H9 (cell line): ENCODE measurements around the gene SPECC1. TPM values are rescaled to one million over a fixed set of nuclear protein-coding genes. Genes with fewer than 3 reads are reported as not detected.

Experiments
- DNase-seq: peaks from one replicate; pipeline ENCODE4 v3.0.0-alpha.2; 2017
- H2AFZ ChIP-seq: one replicate; pipeline ENCODE4 v1.6.1; 2013; ENCODE audit warnings: mild to moderate bottlenecking, low read length, control low read depth, moderate library complexity
- H2AK5ac ChIP-seq: 2 replicates; pipeline ENCODE4 v1.6.1; 2013; ENCODE audit warnings: low read length, control low read depth, mixed read lengths; ENCODE audit not compliant: insufficient read length
- H2BK120ac ChIP-seq: one replicate; pipeline ENCODE4 v1.6.1; 2013; ENCODE audit warnings: low read depth, mild to moderate bottlenecking, low read length, control low read depth, inconsistent platforms; ENCODE audit not compliant: poor library complexity, severe bottlenecking
- H2BK12ac ChIP-seq: 2 replicates; pipeline ENCODE4 v1.6.1; 2013; ENCODE audit warnings: low read length, control low read depth, mixed read lengths, low read depth; ENCODE audit not compliant: insufficient read length
- H2BK15ac ChIP-seq: 2 replicates; pipeline ENCODE4 v1.6.1; 2013; ENCODE audit warnings: low read depth, low read length, control low read depth
- H2BK20ac ChIP-seq: one replicate; pipeline ENCODE4 v1.6.1; 2013; ENCODE audit warnings: low read depth, mild to moderate bottlenecking, low read length, control low read depth, inconsistent platforms; ENCODE audit not compliant: poor library complexity, severe bottlenecking
- H2BK5ac ChIP-seq: 2 replicates; pipeline ENCODE4 v1.6.1; 2013; ENCODE audit warnings: low read length, control low read depth, mixed read lengths; ENCODE audit not compliant: insufficient read length
- H3K14ac ChIP-seq: 2 replicates; pipeline ENCODE4 v1.6.1; 2013; ENCODE audit warnings: low read length, control low read depth; ENCODE audit not compliant: insufficient read depth
- H3K18ac ChIP-seq: 2 replicates; pipeline ENCODE4 v1.6.1; 2013; ENCODE audit warnings: low read depth, mild to moderate bottlenecking, mixed read lengths, low read length, control low read depth; ENCODE audit not compliant: insufficient read length
- H3K23ac ChIP-seq: 2 replicates; pipeline ENCODE4 v1.6.1; 2013; ENCODE audit warnings: low read length, control low read depth, mixed read lengths, low read depth; ENCODE audit not compliant: insufficient read length
- H3K23me2 ChIP-seq: 2 replicates; pipeline ENCODE4 v1.6.1; 2013; ENCODE audit warnings: low read depth, mild to moderate bottlenecking, mixed read lengths, low read length, control low read depth; ENCODE audit not compliant: insufficient read length, poor library complexity, severe bottlenecking
- H3K27ac ChIP-seq: 2 replicates; pipeline ENCODE4 v1.5.1; 2013; ENCODE audit warnings: low read length, control low read depth, mixed read lengths, low read depth; ENCODE audit not compliant: insufficient read length
- H3K27me3 ChIP-seq: 2 replicates; pipeline ENCODE4 v1.6.1; 2013; ENCODE audit warnings: low read length, control low read depth, inconsistent platforms; ENCODE audit not compliant: insufficient read depth
- H3K4ac ChIP-seq: 2 replicates; pipeline ENCODE4 v1.6.1; 2013; ENCODE audit warnings: low read depth, mild to moderate bottlenecking, control low read depth, inconsistent platforms, low read length, moderate library complexity
- H3K4me1 ChIP-seq: 2 replicates; pipeline ENCODE4 v1.6.1; 2013; ENCODE audit warnings: low read length, control low read depth, inconsistent platforms; ENCODE audit not compliant: insufficient read depth
- H3K4me2 ChIP-seq: 2 replicates; pipeline ENCODE4 v1.6.1; 2013; ENCODE audit warnings: low read length, control low read depth, mixed read lengths; ENCODE audit not compliant: insufficient read length, insufficient read depth
- H3K56ac ChIP-seq: 2 replicates; pipeline ENCODE4 v1.6.1; 2013; ENCODE audit warnings: low read depth, mild to moderate bottlenecking, mixed read lengths, low read length, control low read depth; ENCODE audit not compliant: insufficient read length
- H3K79me1 ChIP-seq: 2 replicates; pipeline ENCODE4 v1.6.1; 2013; ENCODE audit warnings: low read depth, mild to moderate bottlenecking, moderate library complexity, low read length, control low read depth, inconsistent platforms; ENCODE audit not compliant: insufficient read depth, poor library complexity, severe bottlenecking
- H3K79me2 ChIP-seq: 2 replicates; pipeline ENCODE4 v1.6.1; 2013; ENCODE audit warnings: low read length, control low read depth, inconsistent platforms; ENCODE audit not compliant: insufficient read depth
- H3K9ac ChIP-seq: 2 replicates; pipeline ENCODE4 v1.6.1; 2013; ENCODE audit warnings: low read length, control low read depth, mixed read lengths; ENCODE audit not compliant: insufficient read length; ENCODE audit errors: extremely low read depth
- H3K9me3 ChIP-seq: one replicate; pipeline ENCODE4 v1.6.1; 2013; ENCODE audit warnings: low read depth, low read length, inconsistent platforms; ENCODE audit not compliant: control insufficient read depth
- H3T11ph ChIP-seq: one replicate; pipeline ENCODE4 v1.6.1; 2013; ENCODE audit warnings: mild to moderate bottlenecking, low read length, control low read depth, inconsistent platforms
- H4K20me1 ChIP-seq: one replicate; pipeline ENCODE4 v1.6.1; 2013; ENCODE audit not compliant: control insufficient read depth, insufficient read length, insufficient read depth
- H4K5ac ChIP-seq: 2 replicates; pipeline ENCODE4 v1.6.1; 2013; ENCODE audit warnings: low read depth, mild to moderate bottlenecking, mixed read lengths, low read length, control low read depth; ENCODE audit not compliant: insufficient read length
- H4K8ac ChIP-seq: replicated peaks from 2 replicates; pipeline ENCODE4 v1.6.1; 2013; ENCODE audit warnings: low read length, control low read depth, mixed read lengths, low read depth; ENCODE audit not compliant: insufficient read length
- H4K91ac ChIP-seq: 2 replicates; pipeline ENCODE4 v1.6.1; 2013; ENCODE audit warnings: low read depth, mild to moderate bottlenecking, moderate library complexity, mixed read lengths, low read length, control low read depth; ENCODE audit not compliant: insufficient read length
- H3K27ac Mint-ChIP-seq, 3 experiments: 2 replicates in 2 of 3; 3 replicates in 1 of 3; pipeline ENCODE4 v1.8.0; 2020 to 2021; ENCODE audit warnings: mixed read lengths in 3 of 3, mild to moderate bottlenecking in 1 of 3, moderate library complexity in 1 of 3
- H3K27me3 Mint-ChIP-seq: 2 replicates; pipeline ENCODE4 v1.8.0; 2021; ENCODE audit warnings: low read depth, mild to moderate bottlenecking, moderate library complexity, mixed read lengths
- H3K36me3 Mint-ChIP-seq, 3 experiments: 2 replicates in 2 of 3; 3 replicates in 1 of 3; pipeline ENCODE4 v1.8.0; 2020 to 2021; ENCODE audit warnings: low read depth in 3 of 3, mixed read lengths in 3 of 3; ENCODE audit not compliant: insufficient read depth in 1 of 3
- H3K4me1 Mint-ChIP-seq, 2 experiments: 2 replicates each; pipeline ENCODE4 v1.8.0; 2020; ENCODE audit warnings: mixed read lengths in 2 of 2
- H3K4me3 Mint-ChIP-seq, 2 experiments: 2 replicates in 1 of 2; 3 replicates in 1 of 2; pipeline ENCODE4 v1.8.0; 2020 to 2021; ENCODE audit warnings: mild to moderate bottlenecking in 2 of 2, mixed read lengths in 2 of 2, moderate library complexity in 1 of 2
- H3K9me3 Mint-ChIP-seq, 2 experiments: 2 replicates in 1 of 2; 3 replicates in 1 of 2; pipeline ENCODE4 v1.8.0; 2020; ENCODE audit warnings: mild to moderate bottlenecking in 2 of 2, mixed read lengths in 2 of 2, moderate library complexity in 1 of 2
- CTCF ChIP-seq: fragments of 200-600 bp; sonication (generic); conservative IDR thresholded peaks from 3 replicates; pipeline ENCODE4 v1.8.0; 2021; ENCODE audit warnings: antibody characterized with exemption, mild to moderate bottlenecking
- WGBS: extraction: QIAGEN DNeasy Blood & Tissue Kit; methylation state at CpG from one replicate; pipeline ENCODE4 v1.1.7; 2013; ENCODE audit warnings: missing lambda C conversion rate, low lambda C conversion rate, mixed read lengths; ENCODE audit not compliant: insufficient read length; ENCODE audit errors: extremely low coverage; 5-methylcytosine and 5-hydroxymethylcytosine counted together
- total RNA-seq: library from RNA; stranded (reverse); gene quantifications from 2 replicates; pipeline ENCODE4 v1.2.1, GENCODE V29; 2021

The SPECC1 gene
- total RNA-seq, 1 experiment from 2014 or later: 65.7 TPM

- Histone ChIP-seq H3K79me2 (no peaks in the 10 kb centered on the region), H3K79me1 (no peaks in the 10 kb centered on the region), H3K18ac (no peak overlapping the region), H3T11ph (no peak overlapping the region), H3K23ac (no peak overlapping the region), H3K27me3 (no peaks in the 10 kb centered on the region), H3K27ac (no peak overlapping the region), H2BK12ac (no peak overlapping the region), H2BK120ac (no peak overlapping the region), H3K4me1 (no peaks in the 10 kb centered on the region), H4K20me1 (no peaks in the 10 kb centered on the region), H2AFZ (no peak overlapping the region), H3K14ac (no peak overlapping the region), H4K5ac (no peak overlapping the region), H2BK5ac (no peak overlapping the region), H4K8ac (no peak overlapping the region), H3K9me3 (no peaks in the 10 kb centered on the region), H2BK20ac (no peak overlapping the region), H3K4ac (no peak overlapping the region), H2BK15ac (no peak overlapping the region), H3K4me2 (no peak overlapping the region), H3K9ac (no peak overlapping the region), H4K91ac (no peak overlapping the region), H3K23me2 (no peaks in the 10 kb centered on the region), H2AK5ac (no peak overlapping the region), H3K56ac (no peak overlapping the region)
- H3K9me3 Mint-ChIP-seq: no peaks in the 10 kb centered on the region
- peak overlapping the region in 2 of 3 experiments; percentile 51 to 59; a peak in 1 of 7 replicates for H3K27ac Mint-ChIP-seq
- no CpG with 5 or more reads among the region's 5 CpGs for WGBS
- DNase-seq: peak; percentile 65
- H3K4me3 Mint-ChIP-seq: no peak overlapping the region
- no peaks in the 10 kb centered on the region; a peak in 1 of 7 replicates for H3K36me3 Mint-ChIP-seq
- no peak for TF ChIP-seq CTCF
- peaks cover 6% of the 10 kb centered on the region in 2 experiments for H3K4me1 Mint-ChIP-seq
- H3K27me3 Mint-ChIP-seq: no peaks in the 10 kb centered on the region; the same call in none of the 2 replicates
Measured at GRCh38 chr17:19996502-19996901, 12.7 kb upstream of the SPECC1 start.
